GM18868 (cell line): Measurements from ENCODE around the gene ALX4.

Experiments
- ATAC-seq: cut with Tn5 transposase; IDR thresholded peaks from one replicate; pipeline ENCODE4 v1.9.1; 2021; ENCODE audit warnings: mild to moderate bottlenecking, moderate library complexity; ENCODE audit not compliant: unreplicated experiment

Gene ALX4

GRCh38 chr11:44303401-44303938 lies 6.5 kb downstream of the ALX4 start:
- ATAC-seq = no peak

GRCh38 chr11:44301564-44302271 lies 8.2 kb downstream of the ALX4 start:
- ATAC-seq = no peak

GRCh38 chr11:44300844-44301563 lies 8.9 kb downstream of the ALX4 start:
- ATAC-seq = no peak

- no peak for ATAC-seq
These were observed 11.1 kb downstream of the ALX4 start for GRCh38 chr11:44298862-44299261.

- no peak for ATAC-seq
These were observed 19.7 kb downstream of the ALX4 start for GRCh38 chr11:44290208-44290607.

- ATAC-seq = no peak
These were observed 21.8 kb downstream of the ALX4 start for GRCh38 chr11:44288133-44288526.

- no peak for ATAC-seq
These were observed 23.0 kb downstream of the ALX4 start for GRCh38 chr11:44286911-44287310.

- peak; percentile 70 for ATAC-seq
These were observed 23.6 kb downstream of the ALX4 start for GRCh38 chr11:44286268-44286880.

GRCh38 chr11:44285756-44286155 lies 24.2 kb downstream of the ALX4 start:
- ATAC-seq = no peak

- no peak for ATAC-seq
These were observed 27.3 kb downstream of the ALX4 start for GRCh38 chr11:44282620-44283019.

GRCh38 chr11:44281151-44281550 lies 28.8 kb downstream of the ALX4 start:
- ATAC-seq = no peak

- no peak for ATAC-seq
These were observed 29.7 kb downstream of the ALX4 start for GRCh38 chr11:44280257-44280656.

- no peak for ATAC-seq
These were observed 30.5 kb downstream of the ALX4 start for GRCh38 chr11:44279483-44279882.

- no peak for ATAC-seq
These were observed 32.5 kb downstream of the ALX4 start for GRCh38 chr11:44277196-44278090.

GRCh38 chr11:44275961-44276550 lies 33.9 kb downstream of the ALX4 start:
- no peak for ATAC-seq

GRCh38 chr11:44275241-44275640 lies 34.7 kb downstream of the ALX4 start:
- no peak for ATAC-seq

- no peak for ATAC-seq
These were observed 35.5 kb downstream of the ALX4 start for GRCh38 chr11:44274404-44274803.

- ATAC-seq = no peak
These were observed 38.7 kb downstream of the ALX4 start for GRCh38 chr11:44271286-44271685.

- no peak for ATAC-seq
These were observed 39.3 kb downstream of the ALX4 start for GRCh38 chr11:44270403-44271273.
